Measurements from ENCODE around the gene INHBC. TPM values are rescaled to one million over a fixed set of nuclear protein-coding genes. Genes with fewer than 3 reads are reported as not detected.

The INHBC gene
- total RNA-seq, 1 experiment from 2014 or later: not detected

DNA sequence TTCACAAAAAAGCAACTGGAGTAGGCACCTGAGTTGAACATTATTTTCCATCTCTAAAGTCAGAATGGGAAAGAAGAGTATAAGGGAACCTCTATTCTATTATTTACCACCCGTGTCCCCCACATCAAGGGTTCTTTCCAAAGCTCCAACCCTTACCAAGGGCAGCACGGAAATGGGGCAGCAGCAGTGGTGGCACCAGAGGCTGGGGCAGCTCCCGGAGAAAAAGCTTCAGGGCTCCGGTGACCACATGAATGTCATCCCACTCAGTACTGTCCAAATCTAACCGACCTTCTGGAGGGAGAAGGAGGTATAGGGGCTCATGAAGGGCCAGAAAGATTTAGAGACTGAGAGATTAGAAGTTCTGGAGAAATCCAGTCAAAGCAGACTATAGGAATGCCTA is 39.3 kb downstream of the INHBC start:
- H3K4me3 ChIP-seq (ENCODE audit: low read length): no peak overlapping the region
- TF ChIP-seq EZH2phosphoT487 (IDR thresholded peaks at IDR 0.05; ENCODE audit: borderline replicate concordance, low read length) (no peak), EZH2 (IDR thresholded peaks at IDR 0.05; ENCODE audit: low read length, unreplicated experiment) (no peak)
- TF ChIP-seq, protein P1, sequence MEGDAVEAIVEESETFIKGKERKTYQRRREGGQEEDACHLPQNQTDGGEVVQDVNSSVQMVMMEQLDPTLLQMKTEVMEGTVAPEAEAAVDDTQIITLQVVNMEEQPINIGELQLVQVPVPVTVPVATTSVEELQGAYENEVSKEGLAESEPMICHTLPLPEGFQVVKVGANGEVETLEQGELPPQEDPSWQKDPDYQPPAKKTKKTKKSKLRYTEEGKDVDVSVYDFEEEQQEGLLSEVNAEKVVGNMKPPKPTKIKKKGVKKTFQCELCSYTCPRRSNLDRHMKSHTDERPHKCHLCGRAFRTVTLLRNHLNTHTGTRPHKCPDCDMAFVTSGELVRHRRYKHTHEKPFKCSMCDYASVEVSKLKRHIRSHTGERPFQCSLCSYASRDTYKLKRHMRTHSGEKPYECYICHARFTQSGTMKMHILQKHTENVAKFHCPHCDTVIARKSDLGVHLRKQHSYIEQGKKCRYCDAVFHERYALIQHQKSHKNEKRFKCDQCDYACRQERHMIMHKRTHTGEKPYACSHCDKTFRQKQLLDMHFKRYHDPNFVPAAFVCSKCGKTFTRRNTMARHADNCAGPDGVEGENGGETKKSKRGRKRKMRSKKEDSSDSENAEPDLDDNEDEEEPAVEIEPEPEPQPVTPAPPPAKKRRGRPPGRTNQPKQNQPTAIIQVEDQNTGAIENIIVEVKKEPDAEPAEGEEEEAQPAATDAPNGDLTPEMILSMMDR (conservative IDR thresholded peaks at IDR 0.05; ENCODE audit: low read depth, low read length): no peak
- H3K9ac ChIP-seq (ENCODE audit: low read length): no peak overlapping the region
- H3K27me3 ChIP-seq (ENCODE audit: low read length): peaks cover 66% of the 10 kb centered on the region
- H3K9me2 ChIP-seq (replicated peaks; ENCODE audit: low read length): no peaks in the 10 kb centered on the region
- H4K20me1 ChIP-seq (ENCODE audit: low read length): no peaks in the 10 kb centered on the region
- ChIA-PET CTCF (no interaction called here), POLR2A (ENCODE audit: unreplicated experiment) (no interaction called here)
- no TSS peak for BruUV-seq (replicated peaks)
- no peaks in the 10 kb centered on the region for H3K36me3 ChIP-seq (ENCODE audit: low read depth, low read length)
- no peaks in the 10 kb centered on the region for H3F3A ChIP-seq (ENCODE audit: low read length, unreplicated experiment)
- no peaks in the 10 kb centered on the region for H3K9me3 ChIP-seq (ENCODE audit: low read length)
- no peak overlapping the region for H2AFZ ChIP-seq (ENCODE audit: low read length)
- no peak overlapping the region for H3K4me2 ChIP-seq (ENCODE audit: low read length)
- no peak for ATAC-seq
- H3K79me2 ChIP-seq (ENCODE audit: low read length): no peaks in the 10 kb centered on the region
- DNase-seq: no peak
- intact Hi-C loops (cut with micrococcal nuclease): no loop called here
- no peak overlapping the region for H3K27ac ChIP-seq (ENCODE audit: low read length)
- H3K4me1 ChIP-seq (ENCODE audit: insufficient read depth, low read length): no peaks in the 10 kb centered on the region

DNA sequence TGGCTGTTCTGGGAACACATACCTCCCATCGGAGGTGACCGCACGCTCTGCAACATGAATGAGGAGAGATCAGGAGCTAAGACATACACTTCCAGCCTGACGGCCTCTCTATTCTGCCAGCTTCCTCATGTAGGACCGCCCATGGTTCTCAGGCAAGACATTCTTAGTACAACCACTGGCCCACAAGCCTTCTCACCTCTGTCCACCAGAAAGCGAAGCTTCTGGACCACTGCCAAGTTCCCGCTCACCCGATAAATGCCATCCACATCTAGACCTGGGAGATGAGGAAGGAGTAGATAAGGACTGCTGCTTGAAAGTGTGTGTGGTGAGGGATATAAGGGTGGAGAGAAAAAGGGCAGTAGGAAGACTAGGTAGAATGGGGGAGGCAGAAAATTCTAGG is 39.8 kb downstream of the INHBC start:
- Histone ChIP-seq H3K9me3 (ENCODE audit: low read length) (no peaks in the 10 kb centered on the region), H3K4me2 (ENCODE audit: low read length) (no peak overlapping the region), H3K4me3 (ENCODE audit: low read length) (no peak overlapping the region), H3K27me3 (ENCODE audit: low read length) (peaks cover 60% of the 10 kb centered on the region), H4K20me1 (ENCODE audit: low read length) (no peaks in the 10 kb centered on the region), H3K4me1 (ENCODE audit: insufficient read depth, low read length) (no peaks in the 10 kb centered on the region), H3K36me3 (ENCODE audit: low read depth, low read length) (no peaks in the 10 kb centered on the region), H3K27ac (ENCODE audit: low read length) (no peak overlapping the region), H3K79me2 (ENCODE audit: low read length) (no peaks in the 10 kb centered on the region), H3F3A (ENCODE audit: low read length, unreplicated experiment) (no peaks in the 10 kb centered on the region), H3K9ac (ENCODE audit: low read length) (no peak overlapping the region), H2AFZ (ENCODE audit: low read length) (no peak overlapping the region), H3K9me2 (replicated peaks; ENCODE audit: low read length) (no peaks in the 10 kb centered on the region)
- intact Hi-C loops (cut with micrococcal nuclease): no loop called here
- no peak for ATAC-seq
- POLR2A ChIA-PET (ENCODE audit: unreplicated experiment): interaction anchor here (0.7 kb wide), 1 partner anchor 11 kb away, joined by 3 read pairs; no protein-coding TSS in a partner anchor
- DNase-seq: no peak
- CTCF ChIA-PET: no interaction called here
- TF ChIP-seq EZH2 (IDR thresholded peaks at IDR 0.05; ENCODE audit: low read length, unreplicated experiment): no peak
- BruUV-seq (replicated peaks): no TSS peak

DNA sequence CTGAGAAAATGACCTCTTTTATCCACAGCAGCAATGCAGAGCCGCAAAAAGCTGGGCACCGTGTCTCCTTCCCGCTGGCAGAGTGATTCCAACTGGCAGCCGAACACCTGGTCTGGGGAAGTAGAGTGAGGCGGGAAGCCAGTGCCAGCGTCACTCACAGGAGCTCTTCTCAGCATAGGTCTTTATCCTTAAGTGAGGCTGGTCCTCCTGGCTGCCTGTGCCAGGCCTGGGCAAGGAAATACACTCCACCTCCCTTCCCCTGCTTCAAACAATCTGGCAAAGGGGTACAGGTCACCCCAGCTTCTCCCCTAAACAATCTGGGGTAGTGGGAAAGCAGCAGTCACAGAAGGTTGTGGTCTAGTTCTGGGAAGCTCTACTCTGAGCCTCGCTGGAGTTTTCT is 40.3 kb downstream of the INHBC start:
- Histone ChIP-seq H3K4me1 (ENCODE audit: insufficient read depth, low read length) (no peaks in the 10 kb centered on the region), H3K79me2 (ENCODE audit: low read length) (no peaks in the 10 kb centered on the region), H3K4me3 (ENCODE audit: low read length) (no peak overlapping the region), H3K36me3 (ENCODE audit: low read depth, low read length) (no peaks in the 10 kb centered on the region), H3K4me2 (ENCODE audit: low read length) (no peak overlapping the region), H3K9me3 (ENCODE audit: low read length) (no peaks in the 10 kb centered on the region), H3K27me3 (ENCODE audit: low read length) (peaks cover 59% of the 10 kb centered on the region), H3K27ac (ENCODE audit: low read length) (no peak overlapping the region), H4K20me1 (ENCODE audit: low read length) (no peaks in the 10 kb centered on the region), H3K9me2 (replicated peaks; ENCODE audit: low read length) (no peaks in the 10 kb centered on the region), H2AFZ (ENCODE audit: low read length) (no peak overlapping the region), H3F3A (ENCODE audit: low read length, unreplicated experiment) (no peaks in the 10 kb centered on the region), H3K9ac (ENCODE audit: low read length) (no peak overlapping the region)
- DNase-seq (no peak), ATAC-seq (no peak; the same call in 1 of the 2 replicates)
- ChIA-PET POLR2A (ENCODE audit: unreplicated experiment) (interaction anchor here (0.7 kb wide), 1 partner anchor 12 kb away, joined by 3 read pairs; no protein-coding TSS in a partner anchor), CTCF (interaction anchor here (0.8 kb wide), 1 partner anchor 232 kb away, joined by 4 read pairs; no protein-coding TSS in a partner anchor)
- TF ChIP-seq EZH2 (IDR thresholded peaks at IDR 0.05; ENCODE audit: low read length, unreplicated experiment): no peak
- TF ChIP-seq, protein P1 (conservative IDR thresholded peaks at IDR 0.05; ENCODE audit: low read depth, low read length): no peak
- no peak for TF ChIP-seq EZH2phosphoT487 (IDR thresholded peaks at IDR 0.05; ENCODE audit: borderline replicate concordance, low read length)
- no TSS peak for BruUV-seq (replicated peaks)
- intact Hi-C loops (cut with micrococcal nuclease): no loop called here

Data from PC-3 (cell line).